Neural cell (in vitro differentiated cells): ENCODE results near the gene HERPUD2. TPM values are rescaled to one million over a fixed set of nuclear protein-coding genes. Genes with fewer than 3 reads are reported as not detected.

Experiments
- H2AFZ ChIP-seq: fragments of 200-600, 300-800 bp; sonication (generic), shearing (Covaris generic); 2 replicates; pipeline ENCODE4 v1.6.0; 2014; ENCODE audit warnings: low read depth, mild to moderate bottlenecking, antibody characterized with exemption, low read length, moderate library complexity
- H3F3A ChIP-seq: fragments of 200-600 bp; shearing (Covaris generic); 2 replicates; pipeline ENCODE4 v1.6.1; 2016; ENCODE audit warnings: mild to moderate bottlenecking, moderate library complexity, mixed read lengths, antibody characterized with exemption, low read length; ENCODE audit not compliant: insufficient read depth, poor library complexity, severe bottlenecking
- H3K27ac ChIP-seq: fragments of 200-600, 300-800 bp; sonication (generic), shearing (Covaris generic); 2 replicates; pipeline ENCODE4 v1.5.1; 2014; ENCODE audit warnings: mild to moderate bottlenecking, low read length, moderate library complexity
- H3K27me3 ChIP-seq: fragments of 300-800, 200-600 bp; sonication (generic), shearing (Covaris generic); 2 replicates; pipeline ENCODE4 v1.6.0; 2014; ENCODE audit warnings: mild to moderate bottlenecking, low read depth, low read length, moderate library complexity; ENCODE audit not compliant: insufficient read depth
- H3K36me3 ChIP-seq: fragments of 300-800, 200-600 bp; sonication (generic), shearing (Covaris generic); 2 replicates; pipeline ENCODE4 v1.5.1; 2014; ENCODE audit warnings: mild to moderate bottlenecking, antibody characterized with exemption, low read length, moderate library complexity; ENCODE audit not compliant: insufficient read depth
- H3K4me2 ChIP-seq: fragments of 300-800, 200-600 bp; sonication (generic), shearing (Covaris generic); 2 replicates; pipeline ENCODE4 v1.6.0; 2014; ENCODE audit warnings: mild to moderate bottlenecking, low read length
- H3K4me3 ChIP-seq: fragments of 300-800, 200-600 bp; sonication (generic), shearing (Covaris generic); 2 replicates; pipeline ENCODE4 v1.5.1; 2014; ENCODE audit warnings: mild to moderate bottlenecking, low read length, moderate library complexity
- H3K79me2 ChIP-seq: fragments of 200-600 bp; shearing (Covaris generic); replicated peaks from 2 replicates; pipeline ENCODE4 v1.6.0; 2014; ENCODE audit warnings: mild to moderate bottlenecking, low read length, moderate library complexity; ENCODE audit not compliant: insufficient read depth
- H3K9ac ChIP-seq: fragments of 300-800, 200-600 bp; sonication (generic), shearing (Covaris generic); 2 replicates; pipeline ENCODE4 v1.6.1; 2016; ENCODE audit warnings: mild to moderate bottlenecking, low read length, mixed read lengths
- H3K9me2 ChIP-seq: fragments of 200-600 bp; shearing (Covaris generic); 2 replicates; pipeline ENCODE4 v1.6.1; 2016; ENCODE audit warnings: mild to moderate bottlenecking, low read length, mixed read lengths; ENCODE audit not compliant: insufficient read depth
- H3K9me3 ChIP-seq: fragments of 200-600, 300-800 bp; sonication (generic), shearing (Covaris generic); 2 replicates; pipeline ENCODE4 v1.6.1; 2016; ENCODE audit warnings: mild to moderate bottlenecking, mixed run types, low read length, moderate library complexity, mixed read lengths
- H4K20me1 ChIP-seq: fragments of 200-600 bp; shearing (Covaris generic); 2 replicates; pipeline ENCODE4 v1.6.1; 2016; ENCODE audit warnings: mild to moderate bottlenecking, mixed run types; ENCODE audit not compliant: insufficient read depth
- CTCF ChIP-seq: fragments of 450-650 bp; IDR thresholded peaks from 2 replicates; pipeline ENCODE4 v1.5.1; 2014; ENCODE audit warnings: antibody characterized with exemption, mild to moderate bottlenecking, moderate library complexity; ENCODE audit not compliant: poor library complexity, severe bottlenecking
- EP300 ChIP-seq: fragments of 450-650 bp; conservative IDR thresholded peaks from 2 replicates; pipeline ENCODE4 v1.6.1; 2014; ENCODE audit warnings: antibody characterized with exemption, mild to moderate bottlenecking, moderate library complexity; ENCODE audit not compliant: poor library complexity, severe bottlenecking
- EZH2 ChIP-seq: fragments of 200-600, 300-800 bp; shearing (Covaris generic), sonication (generic); IDR thresholded peaks from 2 replicates; pipeline ENCODE4 v1.6.1; 2014; ENCODE audit warnings: antibody characterized with exemption, low read length, borderline replicate concordance, mild to moderate bottlenecking; ENCODE audit not compliant: insufficient read depth, poor library complexity, severe bottlenecking
- MXI1 ChIP-seq: fragments of 450-650 bp; conservative IDR thresholded peaks from 2 replicates; pipeline ENCODE4 v1.6.1; 2014; ENCODE audit warnings: antibody characterized with exemption, mild to moderate bottlenecking; ENCODE audit not compliant: poor library complexity, severe bottlenecking
- POLR2AphosphoS5 ChIP-seq: IDR thresholded peaks from 2 replicates; pipeline ENCODE4 v1.6.1; 2012
- RAD21 ChIP-seq: fragments of 450-650 bp; conservative IDR thresholded peaks from 2 replicates; pipeline ENCODE4 v1.6.1; 2014; ENCODE audit warnings: antibody characterized with exemption, mild to moderate bottlenecking, moderate library complexity
- SMC3 ChIP-seq: fragments of 450-650 bp; conservative IDR thresholded peaks from 2 replicates; pipeline ENCODE4 v1.6.1; 2014; ENCODE audit warnings: antibody characterized with exemption, mild to moderate bottlenecking, moderate library complexity; ENCODE audit not compliant: poor library complexity
- TAF1 ChIP-seq: IDR thresholded peaks from 2 replicates; pipeline ENCODE4 v1.6.1; 2012; ENCODE audit warnings: low read depth
- polyA plus RNA-seq: library from polyadenylated mRNA; depleted of rRNA; stranded (reverse); fragments of >200 nt; gene quantifications from 2 replicates; pipeline ENCODE4 v1.2.3, GENCODE V29; 2014

Gene HERPUD2
- polyA plus RNA-seq, 1 donor from 2014 or later = 16.7 TPM

- Histone ChIP-seq H4K20me1 (no peaks in the 10 kb centered on the region), H3F3A (no peaks in the 10 kb centered on the region), H3K9me3 (no peaks in the 10 kb centered on the region), H3K79me2 (no peaks in the 10 kb centered on the region), H3K27ac (no peak overlapping the region), H3K36me3 (no peaks in the 10 kb centered on the region), H3K4me2 (no peak overlapping the region), H3K4me3 (no peak overlapping the region), H2AFZ (no peak overlapping the region), H3K9ac (no peak overlapping the region), H3K9me2 (no peaks in the 10 kb centered on the region), H3K27me3 (no peaks in the 10 kb centered on the region)
- TF ChIP-seq TAF1 = no peak
- TF ChIP-seq EP300 = no peak
- no peak for TF ChIP-seq MXI1
- TF ChIP-seq RAD21 = no peak
- TF ChIP-seq EZH2 = no peak
Measured at GRCh38 chr7:35717516-35717915, 22.6 kb upstream of the HERPUD2 start.

GRCh38 chr7:35717013-35717412 lies 22.1 kb upstream of the HERPUD2 start:
- Histone ChIP-seq H3K27ac (no peak overlapping the region), H3K27me3 (no peaks in the 10 kb centered on the region), H3K9me3 (no peaks in the 10 kb centered on the region), H2AFZ (no peak overlapping the region), H3F3A (no peaks in the 10 kb centered on the region), H4K20me1 (no peaks in the 10 kb centered on the region), H3K4me3 (no peak overlapping the region), H3K36me3 (no peaks in the 10 kb centered on the region), H3K79me2 (no peaks in the 10 kb centered on the region), H3K9ac (no peak overlapping the region), H3K4me2 (no peak overlapping the region), H3K9me2 (no peaks in the 10 kb centered on the region)
- TF ChIP-seq TAF1 (no peak), RAD21 (no peak)

GRCh38 chr7:35716038-35716803 lies 21.3 kb upstream of the HERPUD2 start:
- no peak overlapping the region for H3K27ac ChIP-seq
- TF ChIP-seq POLR2AphosphoS5 = no peak
- TF ChIP-seq EZH2 = no peak
- TF ChIP-seq CTCF = no peak
- no peak for TF ChIP-seq RAD21
- no peak for TF ChIP-seq SMC3
- TF ChIP-seq EP300 = no peak
- TF ChIP-seq MXI1 = no peak
- H3K79me2 ChIP-seq = no peaks in the 10 kb centered on the region
- no peaks in the 10 kb centered on the region for H3K27me3 ChIP-seq
- no peak overlapping the region for H3K4me3 ChIP-seq
- no peaks in the 10 kb centered on the region for H4K20me1 ChIP-seq
- H3K36me3 ChIP-seq = no peaks in the 10 kb centered on the region
- H3K4me2 ChIP-seq = no peak overlapping the region
- H3K9ac ChIP-seq = no peak overlapping the region
- no peak overlapping the region for H2AFZ ChIP-seq
- no peaks in the 10 kb centered on the region for H3K9me3 ChIP-seq
- no peaks in the 10 kb centered on the region for H3K9me2 ChIP-seq
- H3F3A ChIP-seq = no peaks in the 10 kb centered on the region
